Right forelimb (tissue), 1 donor: ENCODE results near the gene SYCN.

ENCODE experiments used
- DNase-seq: peaks from one replicate; pipeline ENCODE4 v3.0.0-alpha.2; 2018

Gene SYCN

DNA sequence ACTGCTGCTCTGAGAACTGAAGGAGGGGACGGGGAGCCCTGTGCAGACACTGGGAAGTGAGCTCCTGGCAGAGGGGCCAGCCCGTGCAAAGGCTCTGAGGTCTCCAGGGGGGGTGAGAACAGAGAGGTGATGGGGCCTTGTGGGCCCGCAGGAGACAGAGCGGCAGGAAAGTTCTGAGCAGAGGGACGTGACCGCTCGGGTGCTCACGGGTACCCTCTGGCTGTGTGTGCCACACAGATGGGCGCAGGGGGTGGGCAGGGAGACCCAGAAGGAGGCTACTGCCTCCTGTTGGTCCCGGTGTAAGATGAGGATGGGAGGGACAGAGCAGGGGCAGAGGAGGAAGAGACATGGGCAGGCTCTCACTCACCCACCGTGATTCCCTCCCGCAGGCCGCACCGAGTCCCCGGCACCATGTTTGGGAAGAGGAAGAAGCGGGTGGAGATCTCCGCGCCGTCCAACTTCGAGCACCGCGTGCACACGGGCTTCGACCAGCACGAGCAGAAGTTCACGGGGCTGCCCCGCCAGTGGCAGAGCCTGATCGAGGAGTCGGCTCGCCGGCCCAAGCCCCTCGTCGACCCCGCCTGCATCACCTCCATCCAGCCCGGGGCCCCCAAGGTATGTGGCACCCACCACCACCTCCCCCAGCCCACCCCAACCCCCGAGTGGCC, 34.8 kb downstream of the SYCN start:
- no peak for DNase-seq

DNA sequence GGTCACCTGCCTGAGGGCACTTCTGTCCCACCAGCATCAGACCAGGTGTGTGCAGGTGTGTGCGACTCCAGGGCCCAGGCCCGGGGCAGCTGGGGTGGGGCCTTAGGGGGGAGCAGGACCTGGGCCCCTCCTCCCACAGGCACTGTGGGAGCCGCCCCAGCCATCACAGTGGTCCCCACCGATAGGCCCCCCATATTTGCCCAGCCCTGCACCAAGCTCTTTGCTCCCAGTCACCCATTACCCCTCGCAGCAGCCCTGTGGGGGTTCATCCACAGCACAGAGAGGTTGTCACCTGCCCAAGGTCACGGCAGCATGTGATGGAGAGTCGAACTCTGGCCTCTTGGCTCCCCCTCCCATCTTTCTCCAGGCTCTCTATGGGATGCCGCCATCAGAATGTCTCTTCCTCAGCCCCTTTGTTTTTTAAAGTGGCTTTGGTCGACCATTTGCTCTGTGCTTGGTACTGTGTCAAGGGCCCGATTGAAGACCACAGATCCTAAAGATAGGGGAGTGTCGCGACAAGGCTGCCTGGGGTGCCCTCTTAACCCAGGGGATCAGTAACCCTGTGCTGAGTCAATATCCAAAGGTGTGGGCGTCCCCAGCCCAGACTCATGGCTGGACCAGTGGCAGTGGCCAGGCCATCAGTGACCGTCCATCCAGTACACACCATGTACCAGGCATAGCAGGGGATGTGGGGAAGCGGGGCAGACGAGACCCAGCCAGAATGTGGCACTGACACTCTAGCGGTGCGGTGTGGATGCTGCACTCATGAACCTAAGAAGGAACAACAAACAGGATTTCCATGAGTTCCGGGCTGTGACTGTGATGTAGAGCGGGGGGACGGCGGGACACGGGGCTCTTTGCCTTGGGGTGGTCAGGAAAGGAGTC, 35.6 kb downstream of the SYCN start:
- DNase-seq: no peak

DNA sequence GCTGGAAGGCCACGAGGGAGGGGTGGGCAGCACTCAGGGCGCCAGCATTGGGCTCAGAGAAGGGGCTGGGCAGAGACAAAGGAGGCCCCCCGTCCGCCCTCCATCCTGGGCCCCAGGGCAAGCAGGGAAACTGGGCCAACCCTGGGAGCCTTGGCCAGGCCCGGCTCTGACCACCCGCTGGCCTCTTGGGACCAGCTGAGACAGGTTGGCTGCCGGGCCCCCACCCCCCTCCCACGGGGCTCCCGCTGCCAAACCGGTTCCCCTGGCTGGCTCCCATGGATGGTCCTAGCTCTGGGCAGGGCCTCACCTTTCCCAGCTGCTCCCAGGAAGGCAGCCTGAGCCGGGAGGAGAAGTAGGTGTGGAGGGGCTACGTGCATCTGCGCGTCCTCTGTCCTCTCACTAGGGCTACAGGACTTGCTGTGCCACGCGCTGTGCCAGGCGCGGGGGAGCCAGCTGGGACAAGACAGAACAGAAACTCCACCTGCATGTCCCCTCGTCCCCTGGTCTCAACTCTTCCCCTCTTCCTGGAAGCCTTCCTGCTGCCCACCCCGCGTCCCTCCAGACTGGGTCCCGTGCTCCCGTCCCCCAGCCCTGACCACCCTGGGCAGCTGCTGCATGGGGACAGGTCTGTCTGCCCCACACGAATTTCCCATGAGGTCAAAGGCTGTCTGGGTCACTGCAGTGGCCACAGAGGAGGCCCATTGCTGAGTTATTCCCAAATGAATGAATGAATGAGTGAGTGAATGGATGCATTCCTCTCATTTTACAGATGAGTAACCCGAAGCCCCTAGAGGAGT, 36.4 kb downstream of the SYCN start:
- no peak for DNase-seq

DNA sequence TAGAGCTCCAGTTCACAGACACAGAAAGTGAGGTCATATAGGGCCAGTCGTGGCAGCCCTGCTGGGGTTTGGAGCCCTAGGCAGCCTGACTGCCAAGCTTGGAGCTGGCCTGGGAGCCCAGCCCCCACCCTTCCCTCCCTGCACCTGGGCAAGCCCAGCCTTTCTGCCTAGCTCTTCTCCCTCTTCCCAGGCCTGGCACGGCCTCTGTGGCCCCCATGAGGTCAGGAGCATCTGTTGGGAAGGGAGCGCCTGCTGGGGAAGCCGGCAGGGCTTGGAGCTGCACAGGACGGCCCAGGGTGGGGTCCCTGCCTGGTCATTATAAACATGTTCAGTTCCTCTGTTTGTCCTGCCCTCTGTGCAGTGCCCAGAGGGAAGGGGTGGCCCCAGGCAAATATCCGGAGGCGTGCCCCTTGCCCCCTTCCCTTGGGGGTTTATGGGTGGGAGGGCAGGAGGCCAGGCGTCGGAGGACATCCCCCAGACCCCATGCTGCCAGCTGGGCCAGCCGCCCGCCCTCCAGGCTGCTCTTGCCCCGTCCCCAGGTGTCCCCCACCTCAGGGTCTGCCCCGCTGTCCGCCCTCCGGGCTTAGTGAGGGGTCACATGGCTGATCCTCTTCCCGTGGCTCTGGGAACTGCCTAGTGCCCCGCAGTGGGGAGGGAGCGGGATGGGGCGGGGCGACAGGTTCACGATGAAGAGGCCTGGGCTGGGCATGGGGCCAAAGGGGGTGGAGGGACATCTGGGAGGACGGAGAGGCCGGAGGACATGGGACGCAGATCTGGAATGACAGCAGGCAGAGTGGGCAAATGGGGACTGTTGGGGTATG, 37.3 kb downstream of the SYCN start:
- DNase-seq: no peak

DNA sequence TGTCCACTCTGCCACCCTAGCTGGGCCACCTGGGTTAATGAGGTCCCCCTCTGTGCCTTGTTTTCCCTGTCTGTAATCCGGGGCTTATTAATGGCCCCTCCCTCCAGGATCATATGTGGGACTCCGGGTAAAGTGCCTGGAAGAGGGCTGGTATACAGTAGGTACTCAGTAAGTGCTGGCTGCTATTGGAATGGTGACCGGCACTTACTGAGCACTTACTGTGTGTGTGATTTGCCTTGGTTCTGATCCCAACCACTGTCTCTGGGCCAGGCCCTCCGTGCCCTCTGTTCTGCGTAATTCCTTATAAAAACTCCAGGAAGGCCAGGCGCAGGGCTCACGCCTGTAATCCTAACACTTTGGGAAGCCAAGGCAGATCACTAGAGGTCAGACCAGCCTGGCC, 38.2 kb downstream of the SYCN start:
- no peak for DNase-seq

DNA sequence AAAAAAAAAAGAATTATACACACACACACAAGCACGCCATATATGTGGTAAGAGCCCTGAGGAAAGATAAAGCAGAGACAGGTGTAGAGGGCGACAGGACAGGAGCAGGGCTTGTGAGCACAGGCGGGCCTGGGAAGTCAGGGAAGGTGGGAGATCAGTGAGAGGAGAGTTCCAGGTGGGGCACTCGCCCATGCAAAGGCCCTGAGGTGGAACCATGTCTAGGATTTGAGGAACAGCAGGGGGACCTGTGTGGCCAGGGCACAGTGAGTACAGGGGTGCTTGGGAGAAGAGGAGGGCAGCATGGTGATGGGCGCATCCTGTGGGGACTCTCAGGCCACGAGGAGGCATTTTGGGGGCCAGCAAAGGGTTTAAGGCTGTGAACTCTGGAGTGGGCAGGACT, 39.8 kb downstream of the SYCN start:
- no peak for DNase-seq

DNA sequence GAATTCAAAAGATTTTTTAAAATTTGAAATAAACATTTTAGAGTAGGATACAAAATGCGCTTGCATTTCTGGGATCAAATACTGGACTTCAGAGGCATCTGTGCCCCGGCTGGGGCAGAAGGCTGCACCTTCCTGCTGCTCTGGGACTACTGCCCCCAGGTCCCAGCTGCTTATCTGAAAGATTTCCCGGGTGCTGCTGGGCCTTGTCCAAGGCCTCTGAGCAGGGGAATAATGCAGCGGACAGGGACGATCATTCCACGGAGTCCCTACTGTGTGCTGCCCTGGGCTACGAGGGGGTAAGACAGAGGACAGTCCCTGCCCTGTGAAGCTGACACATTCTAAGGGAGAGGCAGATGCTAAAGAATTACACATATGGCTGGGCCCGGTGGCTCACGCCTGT, 40.4 kb downstream of the SYCN start:
- no peak for DNase-seq

DNA sequence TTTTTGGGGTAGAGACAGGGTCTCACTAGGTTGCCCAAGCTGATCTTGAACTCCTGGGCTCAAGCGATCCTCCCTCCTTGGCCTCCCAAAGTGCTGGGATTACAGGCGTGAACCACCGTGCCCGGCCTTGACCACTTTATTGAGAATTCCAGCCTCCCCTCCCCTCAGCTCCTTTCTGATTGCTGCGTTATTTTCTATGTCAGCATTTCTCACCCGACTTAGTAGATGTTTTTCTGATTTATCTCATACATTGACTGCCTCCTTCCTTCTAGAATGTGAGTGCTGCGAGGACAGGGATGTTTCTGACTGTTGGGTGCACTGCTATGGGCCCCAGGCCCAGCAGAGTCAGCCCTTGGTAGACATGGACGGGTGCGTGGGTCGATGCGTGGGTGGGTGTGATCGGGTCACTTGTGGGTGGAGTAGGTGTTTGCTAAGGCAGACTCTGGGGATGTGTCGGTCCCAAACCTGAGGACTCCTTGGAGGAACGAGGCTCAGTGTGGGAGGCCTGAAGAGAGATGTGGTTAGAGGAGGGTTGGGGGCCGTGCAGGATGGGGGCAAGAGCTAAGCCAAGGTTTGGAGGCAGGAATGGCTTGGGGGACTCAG, 41.5 kb downstream of the SYCN start:
- DNase-seq: no peak

DNA sequence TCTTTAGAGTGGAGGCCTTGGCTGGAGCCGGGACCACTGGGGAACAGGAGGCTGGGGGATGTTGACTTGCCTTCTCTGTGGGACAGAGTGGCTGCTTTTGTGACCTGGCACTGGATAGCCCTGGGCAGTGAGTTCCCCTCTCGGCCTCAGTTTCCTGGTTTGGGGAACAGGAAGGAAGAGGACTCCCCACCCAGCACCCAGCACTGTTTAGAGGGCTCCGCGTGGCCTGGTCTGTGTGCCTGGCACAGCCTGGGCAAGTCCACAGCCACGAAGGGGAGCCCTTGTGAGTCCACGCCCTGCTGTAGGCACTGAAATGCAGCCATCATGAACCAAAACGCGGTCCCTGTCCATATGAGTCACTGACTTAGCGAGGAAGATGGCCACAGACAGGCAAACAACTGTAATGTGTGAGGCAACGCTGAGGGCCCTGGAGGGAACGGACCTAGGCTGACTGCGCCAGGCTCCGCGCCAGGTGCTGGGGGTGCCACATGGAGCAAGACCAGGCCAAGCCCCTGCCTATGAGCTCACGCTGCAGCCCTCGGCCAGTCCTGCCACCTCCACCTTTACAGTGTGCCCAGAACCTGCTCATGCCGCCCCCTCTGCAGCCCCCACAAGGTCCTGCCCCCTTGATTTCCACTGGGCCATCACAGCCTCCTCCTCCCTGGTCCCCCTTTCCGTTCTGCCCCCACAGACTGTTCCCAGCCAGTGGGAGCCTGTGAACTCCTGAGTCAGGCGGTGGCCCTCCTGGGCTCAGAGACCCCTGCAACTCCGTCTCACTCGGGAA, 43.0 kb downstream of the SYCN start:
- no peak for DNase-seq

DNA sequence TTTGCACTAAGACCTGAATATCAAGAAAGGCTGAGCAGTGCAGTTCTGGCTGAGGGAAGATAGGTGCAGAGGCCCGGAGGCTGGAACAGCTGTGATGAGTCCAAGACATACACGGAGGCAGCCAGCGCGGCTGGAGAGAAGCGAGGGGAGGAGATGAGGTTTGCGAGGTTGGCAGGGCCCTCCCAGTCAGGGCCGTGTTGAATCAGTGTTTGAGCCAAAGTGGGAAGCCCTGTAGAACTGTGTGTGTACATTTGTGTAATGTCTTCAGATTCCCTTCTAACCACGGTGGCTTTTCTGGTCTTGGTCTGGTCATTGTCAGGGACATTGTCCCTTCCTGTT, 43.6 kb downstream of the SYCN start:
- DNase-seq: peak; percentile 81

DNA sequence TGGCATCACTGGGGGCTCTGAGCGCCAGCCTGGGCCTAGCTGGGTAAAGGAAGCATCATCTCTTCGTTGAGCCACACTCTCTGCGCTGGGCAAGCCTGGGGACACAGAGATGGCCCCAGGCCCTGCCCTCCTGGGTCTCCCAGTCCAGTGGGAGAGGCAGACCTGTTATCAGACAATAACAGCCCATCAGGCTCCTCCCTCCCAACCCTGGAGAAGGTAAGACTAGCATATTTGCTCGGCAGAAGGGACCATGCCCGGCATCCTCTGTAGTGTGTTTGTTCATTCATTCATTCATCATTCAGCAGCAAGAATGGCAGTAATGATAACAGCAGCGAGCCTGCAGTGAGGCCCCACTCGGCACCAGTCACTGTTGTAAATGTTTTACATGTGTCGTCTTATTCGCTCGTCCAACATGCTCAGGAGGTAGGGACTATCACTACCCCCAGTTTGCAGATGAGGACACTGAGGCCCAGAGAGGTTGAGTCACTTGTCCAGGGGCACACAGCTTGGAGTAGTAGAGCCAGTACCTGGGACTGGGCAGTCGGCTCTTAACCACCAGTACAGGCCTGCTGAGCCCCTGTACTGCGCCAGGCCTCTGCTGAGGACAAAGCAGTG, 45.3 kb downstream of the SYCN start:
- DNase-seq: no peak

DNA sequence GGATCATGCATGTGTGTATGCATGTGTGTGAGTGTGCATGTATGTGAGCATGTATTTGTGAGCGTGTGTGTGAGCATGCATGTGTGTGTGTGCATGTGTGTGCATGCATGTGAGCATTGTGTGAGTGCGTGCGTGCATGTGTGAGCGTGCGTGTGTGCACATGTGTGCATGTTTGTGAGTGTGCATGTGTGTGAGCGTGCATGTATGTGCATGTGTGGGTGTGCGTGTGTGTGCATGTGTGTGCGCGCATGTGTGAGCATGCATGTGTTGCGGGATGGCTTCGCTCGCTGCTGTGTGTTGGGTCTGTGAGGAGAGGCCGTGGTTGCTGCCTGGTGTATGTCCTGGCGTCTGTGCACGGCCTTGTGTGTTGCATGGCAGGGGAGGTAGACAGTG, 46.1 kb downstream of the SYCN start:
- DNase-seq: no peak

DNA sequence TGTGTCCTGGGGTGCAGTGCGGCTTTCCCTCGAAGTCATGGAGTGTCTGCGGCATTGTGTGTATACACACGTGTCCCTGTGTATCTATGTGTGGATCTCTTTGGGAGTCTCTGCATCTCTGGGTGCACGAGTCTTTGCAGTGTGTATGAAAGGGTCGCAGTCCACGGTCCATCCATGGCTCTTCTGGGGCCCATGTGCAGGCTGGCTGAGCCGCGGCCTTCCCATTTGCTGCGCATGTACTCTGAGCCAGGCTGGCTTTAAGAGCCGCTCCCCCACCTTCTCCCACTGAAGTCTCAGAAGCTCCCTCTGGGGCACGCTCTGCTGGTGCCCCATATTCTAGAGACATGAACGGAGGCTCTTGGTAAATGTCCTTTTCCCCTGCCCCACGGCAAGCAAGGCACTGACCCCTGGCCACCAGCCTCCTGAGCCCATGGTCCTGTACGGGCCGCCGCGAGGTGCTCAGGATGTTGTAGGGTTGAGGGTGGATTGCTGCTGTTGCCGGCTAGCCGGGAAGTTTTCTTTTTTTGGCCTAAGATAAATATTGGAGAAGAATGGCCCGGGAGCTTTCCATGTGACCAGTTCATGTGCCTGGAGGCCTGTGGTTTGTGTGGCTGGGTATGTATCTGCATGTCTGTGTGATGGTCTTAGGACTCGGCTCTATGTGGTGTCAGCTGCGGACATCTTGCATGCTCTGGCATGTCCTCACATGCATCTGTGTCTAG, 46.6 kb downstream of the SYCN start:
- no peak for DNase-seq

DNA sequence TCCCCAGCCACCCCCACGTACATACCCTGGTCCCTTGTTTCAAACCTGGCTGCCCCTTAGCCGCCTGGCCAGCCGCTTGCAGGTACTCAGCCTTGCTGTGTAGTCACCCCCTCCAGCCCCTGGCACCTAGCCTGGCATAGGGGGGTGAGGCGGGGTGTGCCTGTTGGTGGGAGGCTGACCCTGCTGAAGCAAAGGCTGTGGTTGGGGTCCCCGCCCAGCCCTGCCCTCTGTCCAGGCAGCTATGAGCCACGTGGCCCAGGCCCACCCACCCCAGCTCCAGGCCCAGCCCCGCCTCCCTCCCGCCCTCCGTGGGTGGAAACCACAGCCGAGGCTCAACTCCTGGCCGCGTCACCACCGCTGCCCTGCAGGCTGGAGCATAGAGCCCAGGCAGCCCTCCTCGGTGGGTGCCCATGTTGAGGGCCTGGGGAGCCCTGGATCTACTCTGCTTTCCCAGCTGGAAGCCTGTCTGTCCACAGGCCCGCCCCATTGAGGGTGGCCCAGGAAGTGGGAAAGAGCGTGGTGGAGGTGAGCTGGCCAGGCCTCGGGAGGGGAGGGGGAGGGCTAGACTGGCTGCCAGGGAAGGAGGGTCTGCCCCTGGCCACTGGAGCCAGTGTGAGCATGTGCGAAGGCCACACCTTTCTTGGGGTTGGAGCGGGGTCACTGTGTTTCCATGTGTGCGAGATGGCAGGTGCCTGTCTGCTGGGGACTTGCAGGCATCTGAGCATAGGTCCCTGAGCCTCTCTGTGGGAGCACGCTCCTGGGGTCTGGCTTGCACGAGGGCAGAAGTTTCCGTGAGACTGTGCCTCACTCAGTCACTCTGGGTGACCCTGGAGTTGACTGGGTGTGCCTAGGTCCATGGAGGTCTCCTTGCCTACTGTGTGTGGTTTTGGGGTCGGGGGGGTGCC, 47.5 kb downstream of the SYCN start:
- DNase-seq: peak; percentile 65

DNA sequence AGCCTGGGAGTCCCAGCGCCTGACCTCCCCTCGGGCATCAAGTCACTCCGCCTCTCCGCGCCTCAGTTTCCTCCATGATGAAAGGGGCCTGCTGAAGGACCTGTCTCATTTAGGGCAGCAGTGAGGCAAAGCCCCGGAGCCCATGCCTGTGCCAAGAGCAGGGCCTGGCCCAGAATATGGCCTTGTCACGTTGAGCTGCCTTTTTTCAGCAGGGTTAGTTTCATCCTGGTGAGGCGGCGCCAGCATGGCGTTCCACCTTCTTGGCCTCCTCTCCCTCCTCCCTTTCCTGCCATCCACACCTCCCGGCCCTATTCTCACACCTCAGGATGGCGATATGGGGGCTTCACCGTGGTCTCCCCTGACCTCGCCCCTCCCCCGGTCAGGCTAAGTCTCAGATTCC, 48.3 kb downstream of the SYCN start:
- no peak for DNase-seq

DNA sequence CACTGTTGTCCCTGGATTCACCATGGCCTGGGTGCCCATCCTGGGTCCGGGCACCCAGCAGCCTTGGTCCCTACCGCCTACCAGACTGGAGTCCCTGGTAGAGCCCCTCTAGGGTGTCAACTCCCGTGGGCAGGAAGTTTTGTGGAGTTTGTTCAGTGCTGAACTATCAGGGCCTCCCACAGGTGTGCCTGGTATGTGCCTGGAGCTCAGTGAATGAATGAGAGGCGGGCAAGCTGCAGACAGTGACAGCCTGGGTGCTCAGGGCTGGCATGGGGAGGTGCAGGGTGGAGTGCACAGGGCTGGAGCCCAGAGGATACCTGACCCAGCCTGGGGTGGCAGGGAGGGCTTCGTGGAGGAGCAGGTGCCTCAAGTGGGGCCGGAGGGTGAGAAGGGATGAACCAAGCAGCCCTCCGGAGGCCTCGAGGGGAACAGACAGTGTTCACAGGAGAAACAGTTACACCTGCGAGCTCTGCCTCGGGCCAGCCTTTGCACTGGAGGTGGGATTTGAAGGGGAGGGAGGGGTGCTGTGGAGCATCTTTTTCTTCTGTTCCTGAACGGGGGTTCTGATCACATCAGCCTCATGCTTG, 48.9 kb downstream of the SYCN start:
- no peak for DNase-seq

DNA sequence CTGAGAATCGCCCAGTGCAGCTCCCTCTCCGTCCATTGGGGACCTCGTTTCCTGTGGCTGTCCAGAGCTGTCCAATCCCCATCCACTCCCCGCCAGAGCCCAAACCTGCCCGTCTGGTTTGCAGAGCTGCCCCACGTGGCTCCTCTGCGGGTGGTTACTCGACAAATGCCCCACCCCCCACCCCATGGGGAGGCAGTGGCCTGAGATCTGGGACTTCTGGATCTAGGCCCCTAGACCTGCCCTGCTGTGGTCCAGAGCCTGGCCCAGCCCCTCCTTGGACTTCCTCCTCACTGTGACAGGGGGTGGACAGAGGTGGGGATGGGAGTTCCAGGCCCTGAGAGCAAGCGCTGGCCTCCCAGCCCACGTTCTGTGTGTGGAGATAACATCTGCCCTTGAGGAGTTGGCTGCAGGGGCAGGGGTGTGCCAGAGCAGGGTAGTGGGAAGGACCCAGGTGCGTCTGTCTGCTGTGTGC, 49.4 kb downstream of the SYCN start:
- DNase-seq: no peak

DNA sequence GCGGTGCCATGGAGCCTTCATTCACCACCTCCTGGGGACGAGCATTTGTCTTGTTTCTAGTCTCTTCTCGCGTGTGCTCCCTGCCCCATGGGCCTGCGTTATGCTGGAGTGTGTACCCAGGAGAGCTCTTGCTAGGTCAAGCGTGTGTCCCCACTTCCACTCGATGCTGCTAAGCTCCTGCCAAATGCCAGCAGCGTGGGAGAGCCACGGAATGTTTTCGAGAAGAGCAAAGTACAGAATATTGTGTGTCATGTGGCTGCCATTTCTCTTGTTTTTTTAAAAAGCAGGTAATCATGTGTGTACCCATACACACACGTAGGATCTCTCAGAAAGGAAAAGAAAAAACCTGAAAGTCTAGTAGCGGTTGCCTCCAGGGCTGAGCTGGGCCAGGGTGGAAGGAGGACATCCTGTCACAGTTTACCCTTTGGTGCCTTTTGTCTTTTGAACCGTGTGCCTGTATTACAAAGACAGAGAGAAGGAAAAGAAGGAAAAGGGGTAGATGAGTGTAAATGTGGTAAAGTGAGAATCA, 49.9 kb downstream of the SYCN start:
- DNase-seq: no peak
